Raji (cell line): ENCODE measurements around the gene HS2ST1.

ENCODE experiments used
- POLR2A ChIP-seq: IDR thresholded peaks from 2 replicates; pipeline ENCODE4 v1.6.1; 2011; ENCODE audit warnings: low read depth, low read length, control low read depth; ENCODE audit not compliant: insufficient read depth

The HS2ST1 gene

GRCh38 chr1:86914601-86914997 lies at the start of gene HS2ST1:
HS2ST1 (plus strand) TSS chr1:86914635.
- TF ChIP-seq POLR2A, result peak; percentile 64

GRCh38 chr1:86865973-86866637 lies 48.3 kb upstream of the HS2ST1 start:
- no peak for TF ChIP-seq POLR2A

DNA sequence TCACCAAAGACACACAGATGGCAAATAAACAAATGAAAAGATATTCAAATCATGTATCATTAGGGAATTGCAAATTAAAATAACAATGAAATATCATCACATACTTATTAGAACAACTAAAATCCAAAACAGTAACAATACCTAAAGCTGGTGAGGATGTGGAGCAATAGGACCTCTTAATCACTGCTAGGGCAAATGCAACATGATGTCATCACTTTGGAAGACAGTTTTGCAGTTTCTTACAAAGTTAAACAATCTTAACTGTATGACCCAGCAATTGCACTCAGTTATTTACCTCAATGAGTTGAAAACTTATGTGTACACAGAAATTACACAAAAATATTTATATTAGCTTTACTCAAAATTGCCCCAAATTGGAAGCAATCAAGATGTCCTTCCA lies 47.8 kb upstream of the HS2ST1 start:
- no peak for TF ChIP-seq POLR2A

- TF ChIP-seq POLR2A, result no peak
These were observed 46.0 kb upstream of the HS2ST1 start for GRCh38 chr1:86868477-86868876.

DNA sequence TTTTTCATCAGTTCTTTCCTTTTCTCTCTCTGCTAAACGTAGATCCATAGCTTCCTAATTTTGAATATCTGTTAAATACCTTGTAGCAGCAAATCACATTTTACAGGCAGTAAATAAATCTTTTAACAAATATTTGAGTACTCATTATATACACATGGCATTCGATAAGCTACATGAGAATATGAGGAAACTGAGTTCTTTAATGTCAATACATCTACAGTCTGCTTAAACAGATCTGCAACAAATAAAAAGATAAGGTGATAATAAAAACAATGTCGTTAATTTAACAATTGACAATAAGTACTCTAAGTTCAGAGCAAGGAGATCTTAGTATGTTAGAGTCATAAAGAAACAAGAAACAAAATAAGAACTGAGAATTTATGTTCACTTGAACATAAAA lies 43.4 kb upstream of the HS2ST1 start:
- TF ChIP-seq POLR2A, result no peak

GRCh38 chr1:86872086-86872485 lies 42.3 kb upstream of the HS2ST1 start:
- TF ChIP-seq POLR2A, result no peak

- no peak for TF ChIP-seq POLR2A
These were observed 38.7 kb upstream of the HS2ST1 start for GRCh38 chr1:86875722-86876121.

DNA sequence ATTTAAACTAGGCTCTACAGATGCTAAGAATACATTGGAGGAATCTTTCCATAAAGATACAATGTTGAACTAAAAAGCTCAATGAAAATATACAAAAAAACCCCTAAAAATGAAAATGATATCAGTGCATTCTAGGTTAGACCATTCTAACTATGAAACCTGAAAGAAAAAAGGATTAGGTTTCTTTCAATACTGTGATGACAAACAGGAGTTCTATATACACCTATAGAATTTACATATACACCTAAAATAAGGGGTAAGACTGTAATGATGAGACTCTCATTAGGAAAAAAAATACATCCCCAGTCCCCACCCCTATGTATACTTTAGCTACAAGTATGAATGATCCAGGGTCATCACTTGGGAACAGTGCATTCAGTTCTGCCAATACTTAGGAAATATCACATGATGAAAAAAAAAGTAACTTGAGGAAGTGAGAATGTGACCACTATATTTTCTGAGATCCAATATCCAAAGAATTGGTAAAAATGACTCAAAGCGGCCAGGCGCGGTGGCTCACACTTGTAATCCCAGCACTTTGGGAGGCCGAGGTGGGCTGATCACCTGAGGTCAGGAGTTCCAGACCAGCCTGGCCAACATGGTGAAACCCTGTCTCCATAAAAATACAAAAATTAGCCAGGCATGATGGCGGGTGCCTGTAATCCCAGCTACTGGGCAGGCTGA lies 26.8 kb upstream of the HS2ST1 start:
- no peak for TF ChIP-seq POLR2A

- TF ChIP-seq POLR2A, result no peak
These were observed 26.1 kb upstream of the HS2ST1 start for GRCh38 chr1:86888327-86888726.

DNA sequence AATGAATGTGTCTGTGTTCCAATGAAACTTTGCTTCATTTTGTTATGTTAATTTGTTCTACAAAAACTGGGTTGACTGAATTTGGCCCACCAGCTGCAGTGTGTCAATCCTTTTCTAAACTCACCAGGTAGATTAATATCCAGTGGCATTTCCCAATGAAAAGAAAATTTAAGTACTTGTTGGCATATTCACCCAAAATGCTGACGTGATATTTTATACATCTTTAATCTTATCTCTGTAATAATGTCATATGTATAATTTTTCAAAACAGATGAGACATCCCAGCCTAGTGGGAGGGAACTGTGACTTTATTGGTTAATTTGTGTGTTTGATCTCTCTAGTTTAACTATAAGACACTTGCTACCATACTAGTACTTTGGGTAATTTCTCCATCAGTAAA lies 8.6 kb upstream of the HS2ST1 start:
- no peak for TF ChIP-seq POLR2A

GRCh38 chr1:86906419-86906818 lies 8.0 kb upstream of the HS2ST1 start:
- TF ChIP-seq POLR2A, result no peak

DNA sequence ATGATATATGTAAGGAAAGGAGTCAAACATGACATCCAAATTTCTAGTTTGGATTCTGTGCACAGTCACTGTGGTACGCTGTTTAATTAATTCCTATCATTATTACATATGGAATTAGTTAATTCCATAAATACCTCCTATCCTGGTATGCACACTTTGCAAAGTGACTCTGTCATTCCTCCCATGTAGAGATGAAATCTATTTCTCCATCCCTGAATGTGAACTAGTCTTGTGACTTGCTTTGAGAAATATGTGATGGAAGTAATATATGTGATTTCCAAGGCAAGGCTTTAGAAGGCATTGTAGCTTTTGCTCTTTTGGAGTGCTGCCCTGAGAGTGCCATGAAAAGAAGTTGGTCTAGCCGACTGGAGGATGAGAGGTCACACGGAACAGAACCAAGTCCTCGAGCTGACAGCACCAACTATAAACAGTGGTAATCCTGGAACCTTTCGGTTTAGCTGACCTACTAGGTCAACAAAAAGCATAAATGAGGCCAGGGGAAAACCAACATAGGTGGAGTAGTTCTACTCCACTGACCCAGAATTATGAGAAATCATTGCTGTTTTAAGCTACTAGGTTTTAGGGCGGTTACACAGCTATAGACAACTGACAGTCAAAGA lies 2.0 kb upstream of the HS2ST1 start:
- no peak for TF ChIP-seq POLR2A

GRCh38 chr1:86913399-86913895 lies 988 bp upstream of the HS2ST1 start:
- no peak for TF ChIP-seq POLR2A

GRCh38 chr1:86913896-86914600 lies 387 bp upstream of the HS2ST1 start, which contains the start of gene SELENOF:
SELENOF (minus strand) TSS chr1:86914126; CDS start chr1:86914111, 15 bp downstream.
- TF ChIP-seq POLR2A, result peak; percentile 90

DNA sequence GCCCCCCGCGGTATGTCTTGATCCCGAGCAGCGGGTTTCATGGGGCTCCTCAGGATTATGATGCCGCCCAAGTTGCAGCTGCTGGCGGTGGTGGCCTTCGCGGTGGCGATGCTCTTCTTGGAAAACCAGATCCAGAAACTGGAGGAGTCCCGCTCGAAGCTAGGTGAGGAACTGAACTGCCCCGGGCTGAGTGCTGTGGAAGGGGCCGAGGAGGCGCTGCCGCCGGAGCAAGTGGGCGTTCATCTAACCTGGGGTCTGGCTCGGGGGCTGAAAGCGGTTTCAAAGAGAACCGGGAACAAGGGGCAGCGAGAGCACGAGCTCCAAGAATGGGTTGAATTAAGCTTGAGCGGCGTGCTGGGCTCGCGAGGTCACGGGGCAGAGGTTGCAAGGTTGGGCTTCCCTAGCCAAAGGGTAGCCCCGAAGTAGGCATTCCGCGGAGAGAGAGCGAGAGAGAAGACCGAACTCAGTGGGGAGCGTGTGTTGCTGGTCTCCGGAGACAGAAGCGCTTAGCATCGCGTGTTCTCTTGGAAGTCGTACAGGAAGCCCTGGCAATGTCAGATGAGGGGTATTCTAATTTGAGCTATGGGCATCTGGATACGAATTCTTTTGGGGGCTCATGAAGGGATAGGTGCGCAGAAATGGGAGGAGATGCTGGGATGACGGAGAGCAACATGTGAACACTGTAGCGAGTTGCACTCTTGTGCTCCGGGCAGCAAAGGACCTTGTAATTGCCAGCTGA lies 732 bp downstream of the HS2ST1 start:
- peak; percentile 2; the same call in 1 of the 2 replicates for TF ChIP-seq POLR2A
